HL-60 (cell line): ENCODE measurements around the gene STH.

Source experiments
- DNase-seq, 2 experiments: peaks; one replicate each; pipeline ENCODE4 v3.0.0-alpha.2; 2010 to 2020; ENCODE audit warnings: low read depth in 1 of 2, low spot score in 1 of 2
- H3K27ac ChIP-seq: fragments of 250-450 bp; sonication (Bioruptor Pico); replicated peaks from 2 replicates; pipeline ENCODE4 v1.5.1; 2020; ENCODE audit warnings: mild to moderate bottlenecking, moderate library complexity
- H3K27me3 ChIP-seq: fragments of 250-450 bp; sonication (Bioruptor Pico); 2 replicates; pipeline ENCODE4 v1.5.1; 2021; ENCODE audit warnings: mild to moderate bottlenecking, moderate library complexity; ENCODE audit not compliant: insufficient read depth, poor library complexity, severe bottlenecking
- H3K4me3 ChIP-seq: replicated peaks from 2 replicates; pipeline ENCODE4 v1.5.1; 2011; ENCODE audit warnings: mild to moderate bottlenecking, control low read depth, low read length; ENCODE audit not compliant: insufficient read depth
- GABPA ChIP-seq: IDR thresholded peaks from 2 replicates; pipeline ENCODE4 v1.6.1; 2012; ENCODE audit warnings: low read depth
- POLR2AphosphoS5 ChIP-seq: IDR thresholded peaks from 2 replicates; pipeline ENCODE4 v1.6.1; 2012; ENCODE audit warnings: low read depth
- SPI1 ChIP-seq: IDR thresholded peaks from 2 replicates; pipeline ENCODE4 v1.6.1; 2012; ENCODE audit warnings: low read depth, mild to moderate bottlenecking, borderline replicate concordance
- TF ChIP-seq, protein P1 (sequence below): IDR thresholded peaks from one replicate; pipeline ENCODE4 v1.5.1; 2011; ENCODE audit warnings: low read length, control low read depth, inconsistent platforms; ENCODE audit not compliant: insufficient read depth
- TF ChIP-seq, protein P2 (sequence below): IDR thresholded peaks from 2 replicates; pipeline ENCODE4 v1.6.1; 2012; ENCODE audit warnings: low read depth; ENCODE audit not compliant: insufficient replicate concordance

Gene STH

DNA sequence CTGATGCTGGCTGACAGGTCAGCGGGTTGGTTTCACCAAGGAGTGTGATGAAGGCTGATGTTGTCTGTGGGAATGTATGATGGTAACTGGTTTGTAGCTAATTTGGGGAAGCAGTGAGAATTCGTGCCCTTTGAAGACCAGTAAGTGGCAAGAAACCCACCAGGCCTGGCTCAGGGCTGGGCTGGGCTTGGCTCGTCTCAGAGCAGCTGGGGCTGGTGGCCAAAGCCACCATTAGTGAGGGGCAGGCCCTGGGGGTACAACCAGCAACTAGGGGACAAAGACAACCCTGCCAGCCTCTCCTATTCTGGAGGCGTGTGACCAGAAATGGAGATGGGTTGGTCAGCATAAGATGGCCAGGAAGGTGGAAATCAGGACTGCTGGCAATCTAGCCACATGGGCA is 13.0 kb upstream of the STH start:
- Histone ChIP-seq H3K27ac (no peak overlapping the region), H3K27me3 (no peaks in the 10 kb centered on the region), H3K4me3 (no peak overlapping the region)
- no peak for TF ChIP-seq GABPA
- DNase-seq = no peak

DNA sequence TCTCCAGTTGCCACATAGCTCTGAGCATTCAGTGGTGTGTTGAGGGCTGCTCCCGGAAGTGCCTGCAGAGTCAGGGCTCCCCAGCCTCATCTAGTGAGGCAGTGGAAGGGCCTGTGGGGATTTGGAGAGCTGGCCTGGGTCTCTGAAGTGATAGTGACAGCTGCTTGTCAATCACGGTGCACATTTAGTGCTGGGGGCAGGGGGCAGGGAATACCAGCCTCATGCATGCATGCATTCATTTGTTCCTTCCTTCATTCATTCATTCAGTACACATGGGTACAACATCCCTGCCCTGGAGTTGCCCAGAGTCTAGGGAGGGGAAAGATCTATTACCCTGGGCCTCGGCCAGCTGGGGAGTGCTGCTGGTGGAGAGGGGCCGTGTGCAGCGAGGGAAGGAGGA is 11.3 kb upstream of the STH start:
- no peak overlapping the region for H3K4me3 ChIP-seq
- no peak overlapping the region for H3K27ac ChIP-seq
- TF ChIP-seq, protein P1, sequence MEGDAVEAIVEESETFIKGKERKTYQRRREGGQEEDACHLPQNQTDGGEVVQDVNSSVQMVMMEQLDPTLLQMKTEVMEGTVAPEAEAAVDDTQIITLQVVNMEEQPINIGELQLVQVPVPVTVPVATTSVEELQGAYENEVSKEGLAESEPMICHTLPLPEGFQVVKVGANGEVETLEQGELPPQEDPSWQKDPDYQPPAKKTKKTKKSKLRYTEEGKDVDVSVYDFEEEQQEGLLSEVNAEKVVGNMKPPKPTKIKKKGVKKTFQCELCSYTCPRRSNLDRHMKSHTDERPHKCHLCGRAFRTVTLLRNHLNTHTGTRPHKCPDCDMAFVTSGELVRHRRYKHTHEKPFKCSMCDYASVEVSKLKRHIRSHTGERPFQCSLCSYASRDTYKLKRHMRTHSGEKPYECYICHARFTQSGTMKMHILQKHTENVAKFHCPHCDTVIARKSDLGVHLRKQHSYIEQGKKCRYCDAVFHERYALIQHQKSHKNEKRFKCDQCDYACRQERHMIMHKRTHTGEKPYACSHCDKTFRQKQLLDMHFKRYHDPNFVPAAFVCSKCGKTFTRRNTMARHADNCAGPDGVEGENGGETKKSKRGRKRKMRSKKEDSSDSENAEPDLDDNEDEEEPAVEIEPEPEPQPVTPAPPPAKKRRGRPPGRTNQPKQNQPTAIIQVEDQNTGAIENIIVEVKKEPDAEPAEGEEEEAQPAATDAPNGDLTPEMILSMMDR = no peak
- TF ChIP-seq SPI1 = no peak
- TF ChIP-seq, protein P2, sequence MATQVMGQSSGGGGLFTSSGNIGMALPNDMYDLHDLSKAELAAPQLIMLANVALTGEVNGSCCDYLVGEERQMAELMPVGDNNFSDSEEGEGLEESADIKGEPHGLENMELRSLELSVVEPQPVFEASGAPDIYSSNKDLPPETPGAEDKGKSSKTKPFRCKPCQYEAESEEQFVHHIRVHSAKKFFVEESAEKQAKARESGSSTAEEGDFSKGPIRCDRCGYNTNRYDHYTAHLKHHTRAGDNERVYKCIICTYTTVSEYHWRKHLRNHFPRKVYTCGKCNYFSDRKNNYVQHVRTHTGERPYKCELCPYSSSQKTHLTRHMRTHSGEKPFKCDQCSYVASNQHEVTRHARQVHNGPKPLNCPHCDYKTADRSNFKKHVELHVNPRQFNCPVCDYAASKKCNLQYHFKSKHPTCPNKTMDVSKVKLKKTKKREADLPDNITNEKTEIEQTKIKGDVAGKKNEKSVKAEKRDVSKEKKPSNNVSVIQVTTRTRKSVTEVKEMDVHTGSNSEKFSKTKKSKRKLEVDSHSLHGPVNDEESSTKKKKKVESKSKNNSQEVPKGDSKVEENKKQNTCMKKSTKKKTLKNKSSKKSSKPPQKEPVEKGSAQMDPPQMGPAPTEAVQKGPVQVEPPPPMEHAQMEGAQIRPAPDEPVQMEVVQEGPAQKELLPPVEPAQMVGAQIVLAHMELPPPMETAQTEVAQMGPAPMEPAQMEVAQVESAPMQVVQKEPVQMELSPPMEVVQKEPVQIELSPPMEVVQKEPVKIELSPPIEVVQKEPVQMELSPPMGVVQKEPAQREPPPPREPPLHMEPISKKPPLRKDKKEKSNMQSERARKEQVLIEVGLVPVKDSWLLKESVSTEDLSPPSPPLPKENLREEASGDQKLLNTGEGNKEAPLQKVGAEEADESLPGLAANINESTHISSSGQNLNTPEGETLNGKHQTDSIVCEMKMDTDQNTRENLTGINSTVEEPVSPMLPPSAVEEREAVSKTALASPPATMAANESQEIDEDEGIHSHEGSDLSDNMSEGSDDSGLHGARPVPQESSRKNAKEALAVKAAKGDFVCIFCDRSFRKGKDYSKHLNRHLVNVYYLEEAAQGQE = no peak
- no peak for TF ChIP-seq POLR2AphosphoS5
- TF ChIP-seq GABPA = no peak
- no peaks in the 10 kb centered on the region for H3K27me3 ChIP-seq
- no peak for DNase-seq

DNA sequence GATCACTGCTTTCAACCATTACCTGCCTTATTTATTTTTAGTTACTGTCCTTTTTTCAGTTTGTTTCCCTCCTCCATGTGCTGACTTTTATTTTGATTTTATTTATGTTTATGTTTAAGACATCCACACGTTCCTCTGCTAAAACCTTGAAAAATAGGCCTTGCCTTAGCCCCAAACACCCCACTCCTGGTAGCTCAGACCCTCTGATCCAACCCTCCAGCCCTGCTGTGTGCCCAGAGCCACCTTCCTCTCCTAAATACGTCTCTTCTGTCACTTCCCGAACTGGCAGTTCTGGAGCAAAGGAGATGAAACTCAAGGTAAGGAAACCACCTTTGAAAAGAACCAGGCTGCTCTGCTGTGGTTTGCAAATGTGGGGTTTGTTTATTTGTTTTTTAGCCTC is 9.3 kb upstream of the STH start:
- Histone ChIP-seq H3K4me3 (no peak overlapping the region), H3K27ac (no peak overlapping the region), H3K27me3 (no peaks in the 10 kb centered on the region)
- DNase-seq = no peak
- TF ChIP-seq, protein P1 = no peak

DNA sequence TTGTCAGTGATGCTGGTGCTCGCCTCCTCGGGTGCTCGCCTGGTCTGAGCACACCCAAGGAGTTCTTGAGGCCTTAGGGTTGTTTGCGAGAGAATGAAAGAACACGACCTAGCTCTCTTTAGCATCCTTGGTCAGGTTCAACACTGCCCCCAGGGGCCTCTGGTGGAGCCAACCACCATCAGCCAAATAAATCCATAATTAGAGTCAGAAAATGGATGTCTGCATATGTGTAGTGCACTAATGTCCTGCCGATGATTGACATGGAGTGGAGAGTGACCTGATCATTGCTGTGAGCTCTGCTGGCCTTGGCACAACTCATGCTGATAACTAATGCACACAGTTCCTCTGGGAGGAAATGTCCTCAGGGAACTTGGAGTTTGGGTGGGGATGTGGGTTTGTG is 8.2 kb upstream of the STH start:
- H3K27me3 ChIP-seq = no peaks in the 10 kb centered on the region
- DNase-seq = no peak
- TF ChIP-seq, protein P2 = no peak
- TF ChIP-seq, protein P1 = no peak
- TF ChIP-seq GABPA = no peak
- no peak for TF ChIP-seq POLR2AphosphoS5
- TF ChIP-seq SPI1 = no peak

More for the DNA sequence above, 8.2 kb upstream of the STH start:
- no peak overlapping the region for H3K4me3 ChIP-seq
- H3K27ac ChIP-seq = no peak overlapping the region
